Measurements from ENCODE around the gene RUSC1. TPM values are rescaled to one million over a fixed set of nuclear protein-coding genes. Genes with fewer than 3 reads are reported as not detected.

RUSC1 gene
- total RNA-seq, 4 donors from 2014 or later, result 11.5 to 21.1 (median 12.5) TPM

- ATAC-seq (ENCODE audit: low FRiP score) (no peak), DNase-seq (ENCODE audit: low spot score) (no peak)
- no peak for TF ChIP-seq CTCF (IDR thresholded peaks at IDR 0.05)
Measured at GRCh38 chr1:155360051-155360450, 39.4 kb downstream of the RUSC1 start.

- no peak for ATAC-seq (ENCODE audit: low FRiP score)
- DNase-seq (ENCODE audit: low spot score), result no peak
- TF ChIP-seq CTCF (IDR thresholded peaks at IDR 0.05), result no peak
Measured at GRCh38 chr1:155379180-155379579, 58.5 kb downstream of the RUSC1 start.

GRCh38 chr1:155379631-155380090 is 59.0 kb downstream of the RUSC1 start:
- ATAC-seq (ENCODE audit: low FRiP score) (no peak), DNase-seq (ENCODE audit: low spot score) (no peak)
- TF ChIP-seq CTCF (IDR thresholded peaks at IDR 0.05), result no peak

Small RNA genes within 50 kb of the gene (small RNA-seq; reads per million reads assigned to genes)
- not detected for gene RNU6-106P

Other genes starting within 250 kb of the RUSC1 start
- 1 to 10 TPM in 2 of 4 donors, under 1 TPM in 1, not detected in 1; 0.84 to 1.8 (median 1.6) TPM for gene EFNA3, start 242.1 kb upstream of the RUSC1 start, total RNA-seq
- 10 to 100 TPM; 29.2 to 61.7 (median 56.7) TPM for gene EFNA1, start 193.0 kb upstream of the RUSC1 start, total RNA-seq
- 10 to 100 TPM; 26.8 to 40.6 (median 27.5) TPM for gene SLC50A1, start 185.0 kb upstream of the RUSC1 start, total RNA-seq
- gene DPM3, start 180.4 kb upstream of the RUSC1 start, total RNA-seq, result 10 to 100 TPM; 32.5 to 70.8 (median 58.5) TPM
- gene KRTCAP2, start 147.6 kb upstream of the RUSC1 start, total RNA-seq, result 100 to 1,000 TPM in 2 of 4 donors, 10 to 100 TPM in 2; 77.9 to 171 (median 99.7) TPM
- 1 to 10 TPM in 3 of 4 donors, under 1 TPM in 1; 0.36 to 1.4 (median 1.1) TPM for gene TRIM46, start 147.0 kb upstream of the RUSC1 start, total RNA-seq
- gene THBS3, start 113.0 kb upstream of the RUSC1 start, total RNA-seq, result 10 to 100 TPM; 11.3 to 32.2 (median 25.0) TPM
- gene MTX1, start 112.2 kb upstream of the RUSC1 start, total RNA-seq, result 10 to 100 TPM; 38.3 to 52.0 (median 40.8) TPM
- gene ENTREP3, start 65.4 kb upstream of the RUSC1 start, total RNA-seq, result 10 to 100 TPM in 3 of 4 donors, 1 to 10 TPM in 1; 8.7 to 13.4 (median 11.9) TPM
- 10 to 100 TPM; 48.2 to 72.9 (median 63.1) TPM for gene SCAMP3, start 58.5 kb upstream of the RUSC1 start, total RNA-seq
- 10 to 100 TPM; 16.9 to 41.3 (median 32.7) TPM for gene CLK2, start 47.4 kb upstream of the RUSC1 start, total RNA-seq
- gene HCN3, start 43.4 kb upstream of the RUSC1 start, total RNA-seq, result 1 to 10 TPM in 2 of 4 donors, under 1 TPM in 2; 0.36 to 2.3 (median 1.2) TPM
- not detected for gene PKLR, start 19.5 kb upstream of the RUSC1 start, total RNA-seq
- gene FDPS, start 12.0 kb upstream of the RUSC1 start, total RNA-seq, result 100 to 1,000 TPM in 1 of 4 donors, 10 to 100 TPM in 3; 73.9 to 151 (median 87.7) TPM
- gene ASH1L, start 241.9 kb downstream of the RUSC1 start, total RNA-seq, result 10 to 100 TPM; 60.8 to 72.2 (median 65.6) TPM

Data from omental fat pad (tissue), 4 donors.